K562 treated with DMSO at 1 percent for 48 hours (cell line): ENCODE results near the gene WASHC2A. TPM values are rescaled to one million over a fixed set of nuclear protein-coding genes. Genes with fewer than 3 reads are reported as not detected.

ENCODE experiments used
- total RNA-seq: library from RNA; unstranded; fragments of 300-600 nt; gene quantifications from 2 replicates; pipeline ENCODE4 v1.2.3, GENCODE V29; 2022; ENCODE audit warnings: low replicate concordance; ENCODE audit errors: extremely low read depth

WASHC2A gene
- not detected in 2 replicates for total RNA-seq

DNA sequence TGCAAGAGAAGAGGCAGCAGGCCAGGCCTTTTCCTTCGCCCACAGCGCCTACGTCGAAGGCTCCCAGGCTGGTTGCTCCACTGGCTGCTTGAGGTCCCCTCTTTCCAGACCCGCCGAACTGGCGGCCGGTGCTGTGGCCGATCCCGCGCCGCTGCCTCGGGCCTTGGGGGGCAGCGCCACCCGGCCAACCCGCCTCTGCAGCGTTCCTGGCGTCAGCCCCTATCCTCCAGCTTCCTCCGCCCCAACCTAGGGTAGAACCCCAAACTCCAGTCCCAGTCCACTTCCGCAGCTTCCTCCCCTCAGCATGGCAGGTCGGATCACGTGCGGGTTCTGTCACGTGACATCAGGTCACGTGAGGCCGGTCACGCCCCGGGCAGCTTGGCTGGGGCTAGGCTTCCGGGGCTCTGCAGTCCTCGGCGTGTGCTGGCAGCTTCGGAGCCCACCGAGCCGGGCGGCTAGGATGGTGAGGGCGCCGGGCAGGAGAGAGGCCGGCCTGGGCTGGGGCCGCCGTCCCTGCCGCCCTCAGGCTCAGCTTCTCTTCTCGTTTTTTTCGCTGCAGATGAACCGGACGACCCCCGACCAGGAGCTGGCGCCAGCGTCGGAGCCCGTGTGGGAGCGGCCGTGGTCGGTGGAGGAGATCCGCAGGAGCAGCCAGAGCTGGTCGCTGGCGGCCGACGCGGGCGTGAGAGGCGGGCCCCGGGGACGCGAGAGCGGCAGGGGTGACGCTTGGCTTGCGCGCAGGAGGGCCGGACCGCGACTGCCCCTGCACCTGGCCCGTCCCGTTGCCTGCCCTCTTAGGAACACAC lies at the start of gene WASHC2A:
WASHC2A (plus strand) TSS at position 409 of the 806 bp plus-strand sequence; CDS start at position 461, 52 bp downstream.

Other genes with a start within 250 kb of the WASHC2A start
- not detected in 2 replicates for gene PARG, start 125.9 kb upstream of the WASHC2A start, total RNA-seq
- not detected in 2 replicates for gene TIMM23B, start 125.9 kb upstream of the WASHC2A start, total RNA-seq
- gene AGAP6, start 79.5 kb upstream of the WASHC2A start, total RNA-seq = not detected in 2 replicates
- not detected in 2 replicates for gene ASAH2, start 183.6 kb downstream of the WASHC2A start, total RNA-seq